GM21619 (cell line): ENCODE results near the gene NEDD4L.

ENCODE experiments used
- ATAC-seq: cut with Tn5 transposase; IDR thresholded peaks from one replicate; pipeline ENCODE4 v1.9.1; 2021; ENCODE audit not compliant: unreplicated experiment

Gene NEDD4L

DNA sequence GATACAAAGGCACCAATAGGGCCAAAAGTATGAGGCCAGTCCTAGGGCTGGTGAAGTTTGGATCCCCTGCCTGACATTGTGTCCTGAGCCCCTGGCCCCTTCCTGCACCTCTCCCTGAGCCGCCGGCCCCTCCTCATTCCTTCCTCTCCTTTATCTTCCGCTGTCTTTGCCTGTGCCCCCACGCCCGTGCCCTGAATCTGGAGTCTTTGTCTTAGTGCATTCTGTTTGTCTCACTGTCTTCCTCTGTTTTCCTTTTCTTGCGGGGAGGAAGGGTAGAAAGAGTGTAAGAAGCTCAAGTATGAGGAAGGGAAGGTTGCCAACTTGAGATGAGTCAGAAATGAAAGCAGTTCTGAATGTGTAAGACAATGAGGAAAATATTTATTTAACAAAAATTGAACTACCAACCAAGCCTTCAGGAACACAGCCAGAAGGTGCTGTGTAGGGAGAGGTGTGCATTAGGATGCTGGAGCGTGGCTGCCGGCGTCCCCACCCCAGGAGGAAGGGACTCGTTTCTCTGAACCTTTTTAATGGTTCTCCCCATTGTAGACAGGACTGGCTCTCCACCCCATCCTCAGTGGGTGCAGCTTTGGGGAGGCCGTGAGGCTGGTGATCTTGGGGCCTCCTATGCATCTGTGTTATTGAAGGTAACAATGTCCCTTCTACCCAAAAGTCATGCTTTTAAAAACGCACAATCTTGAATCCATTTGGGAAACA is 133.1 kb downstream of the NEDD4L start:
- no peak for ATAC-seq

- ATAC-seq = no peak
Measured at GRCh38 chr18:58177896-58178470, 134.0 kb downstream of the NEDD4L start.

DNA sequence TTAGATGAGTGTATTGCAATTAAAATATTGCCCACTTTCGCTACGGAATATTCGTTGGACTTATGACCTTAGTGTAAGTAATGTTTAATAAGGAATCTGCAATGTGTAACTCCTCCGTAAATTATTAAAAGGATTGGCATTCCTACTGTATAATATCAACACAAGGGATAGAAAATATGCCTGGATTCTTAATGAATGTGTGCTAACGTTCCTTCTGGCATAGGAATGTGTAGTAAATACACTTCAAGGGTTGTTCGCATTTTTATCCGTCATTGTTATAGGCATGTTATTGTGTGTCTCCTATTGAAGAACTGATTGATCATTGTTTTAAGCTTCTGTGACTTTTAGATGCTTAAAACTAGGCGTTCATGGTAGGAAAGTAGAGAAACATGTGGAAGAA is 134.5 kb downstream of the NEDD4L start:
- no peak for ATAC-seq

DNA sequence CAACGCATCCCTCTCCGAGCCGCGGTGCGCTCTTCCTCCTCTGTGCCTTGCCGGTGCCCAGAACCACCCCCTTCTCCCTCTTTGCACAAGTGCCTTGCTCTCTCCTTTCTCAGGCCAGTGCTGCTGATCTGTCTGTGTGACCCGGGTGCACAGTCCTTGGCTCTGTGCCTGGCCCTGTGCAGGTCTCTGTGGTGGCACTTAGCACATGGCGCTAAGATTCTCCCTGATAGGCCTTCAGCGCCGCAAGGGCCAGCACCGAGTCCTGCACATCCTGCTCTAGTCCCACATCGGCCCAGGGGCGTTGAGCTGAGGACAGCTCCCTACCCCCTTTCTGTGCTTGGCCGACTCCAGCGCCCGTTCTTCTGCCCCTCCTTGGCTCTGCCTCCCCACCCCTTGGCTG is 136.1 kb downstream of the NEDD4L start:
- no peak for ATAC-seq

DNA sequence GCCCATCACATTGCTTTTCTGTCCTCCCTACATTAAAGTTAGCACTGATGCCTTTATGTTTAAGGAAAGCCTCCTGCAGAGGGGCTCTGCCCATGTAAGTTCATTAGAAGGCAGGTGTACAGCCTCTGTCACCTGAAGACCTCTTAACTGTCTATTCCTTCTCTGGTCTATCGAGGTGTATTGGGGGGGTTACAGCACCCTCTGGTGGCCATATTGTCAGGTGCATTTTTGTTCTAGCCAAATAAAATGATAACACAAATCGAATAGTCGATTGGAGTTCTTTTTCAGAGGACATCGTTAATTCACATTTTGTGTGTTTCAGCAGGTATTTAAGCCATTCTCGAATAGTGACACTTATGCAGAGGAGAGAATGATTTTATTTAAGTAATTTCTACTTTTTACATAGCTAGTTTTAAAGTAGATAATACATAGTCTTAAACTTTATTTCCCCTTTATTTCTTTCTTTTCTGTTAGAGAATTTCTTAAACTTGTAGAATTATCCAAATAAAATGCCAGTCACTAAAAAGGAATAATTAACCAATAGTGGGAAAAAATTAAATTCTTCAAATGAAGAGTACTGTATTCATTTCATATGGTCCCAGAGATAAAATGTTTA is 136.8 kb downstream of the NEDD4L start:
- ATAC-seq = no peak

- no peak for ATAC-seq
Measured at GRCh38 chr18:58181988-58182387, 138.0 kb downstream of the NEDD4L start.

GRCh38 chr18:58183226-58183625 is 139.2 kb downstream of the NEDD4L start:
- ATAC-seq = no peak

DNA sequence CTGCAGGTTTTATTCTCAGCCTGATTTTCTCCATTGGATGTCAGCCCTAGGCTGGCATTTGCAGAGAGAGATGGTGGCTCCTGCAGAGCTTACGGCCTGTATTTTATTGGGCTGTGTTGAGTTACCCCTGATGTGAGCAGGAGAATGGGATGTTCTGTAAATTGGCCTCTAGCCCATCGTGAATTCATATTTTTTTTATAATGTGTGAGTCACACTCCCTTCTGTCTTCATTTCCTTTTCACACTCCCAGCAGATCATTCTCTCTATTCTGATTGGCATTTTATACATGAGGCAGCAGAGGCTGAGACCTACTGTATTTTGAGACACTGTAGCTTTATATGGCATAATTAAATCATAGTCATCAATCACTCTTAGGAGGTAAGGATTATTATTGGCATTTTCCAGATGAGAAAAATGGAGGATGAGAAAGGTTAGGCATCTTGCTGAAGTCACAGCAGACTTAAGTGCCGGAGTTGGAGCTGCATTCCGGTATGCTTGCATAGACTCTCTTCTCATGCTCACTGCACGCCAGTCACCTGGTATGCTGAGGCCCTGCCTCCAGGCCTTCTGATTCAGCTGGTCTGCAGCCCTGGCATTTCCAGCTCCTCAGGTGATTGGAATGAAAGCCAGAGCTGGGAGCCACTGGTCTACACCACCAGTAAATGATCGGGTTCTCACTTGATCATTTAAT is 142.4 kb downstream of the NEDD4L start:
- no peak for ATAC-seq

DNA sequence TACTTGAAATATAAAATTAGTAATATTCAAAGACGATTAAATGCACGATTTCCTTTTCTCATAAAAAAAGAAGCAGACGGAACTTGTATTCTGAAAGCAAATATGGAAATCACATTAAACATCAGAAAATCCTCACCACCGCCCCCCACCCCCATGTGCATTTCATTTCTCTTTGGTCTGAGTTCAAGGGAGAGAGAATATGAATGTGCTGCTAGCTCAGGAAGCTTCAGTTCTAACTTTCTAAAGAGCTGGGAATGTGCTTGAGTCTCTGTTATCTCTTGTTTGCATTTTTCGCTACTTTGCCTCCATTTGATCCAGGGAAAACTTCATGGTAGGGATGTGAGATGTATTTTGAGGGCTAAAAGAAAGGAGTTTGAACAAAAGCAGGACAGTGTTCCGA is 143.6 kb downstream of the NEDD4L start:
- ATAC-seq = no peak

- ATAC-seq = no peak
Measured at GRCh38 chr18:58188996-58189395, 145.0 kb downstream of the NEDD4L start.

DNA sequence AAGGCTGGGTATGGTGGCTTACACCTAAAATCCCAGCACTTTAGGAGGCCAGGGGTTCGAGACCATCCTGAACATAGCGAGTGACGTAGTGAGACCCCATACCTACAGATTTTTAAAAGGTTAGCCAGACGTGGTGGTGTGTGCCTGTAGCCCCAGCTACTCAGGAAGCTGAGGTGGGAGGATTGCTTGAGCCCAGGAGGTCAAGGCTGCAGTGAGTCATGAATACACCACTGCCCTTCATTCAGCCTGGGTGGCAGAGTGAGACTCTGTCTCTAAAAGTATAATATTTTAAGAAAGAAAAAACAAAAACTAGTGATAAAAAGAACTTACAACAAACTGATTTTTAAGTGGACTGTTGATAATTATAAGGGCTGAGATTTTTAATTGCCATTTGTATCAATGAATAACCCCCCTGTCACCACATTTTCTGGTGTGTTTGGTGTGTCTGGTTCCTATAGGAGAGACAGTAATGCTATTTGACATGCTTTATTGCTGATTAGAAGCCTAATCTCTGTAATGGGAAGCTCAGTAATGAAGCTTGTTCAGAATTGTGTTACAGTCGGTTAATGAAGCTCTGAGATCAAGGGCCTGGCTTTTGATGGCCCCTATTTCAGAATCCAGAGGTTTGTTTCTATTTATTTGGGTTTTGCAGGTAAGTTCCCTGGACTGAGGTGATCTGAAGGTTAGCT is 147.0 kb downstream of the NEDD4L start:
- ATAC-seq = no peak

DNA sequence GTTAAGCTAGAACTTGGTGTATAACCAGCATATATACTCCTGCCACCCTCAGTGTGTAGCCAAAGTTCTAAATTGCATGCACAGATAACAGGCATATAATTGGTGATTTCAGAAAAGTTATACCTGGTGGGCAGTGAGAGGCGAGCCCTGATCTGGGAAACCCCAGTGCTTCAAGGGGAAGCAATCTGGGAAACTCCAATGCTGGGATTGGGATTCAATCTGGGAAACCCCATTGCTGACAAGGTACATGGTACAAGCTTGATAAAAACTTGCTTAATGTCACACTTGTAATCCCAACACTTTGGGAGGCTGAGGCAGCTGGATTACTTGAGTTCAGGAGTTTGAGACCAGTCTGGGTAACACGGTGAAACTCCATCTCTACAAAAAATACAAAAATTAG is 147.6 kb downstream of the NEDD4L start:
- ATAC-seq = no peak

DNA sequence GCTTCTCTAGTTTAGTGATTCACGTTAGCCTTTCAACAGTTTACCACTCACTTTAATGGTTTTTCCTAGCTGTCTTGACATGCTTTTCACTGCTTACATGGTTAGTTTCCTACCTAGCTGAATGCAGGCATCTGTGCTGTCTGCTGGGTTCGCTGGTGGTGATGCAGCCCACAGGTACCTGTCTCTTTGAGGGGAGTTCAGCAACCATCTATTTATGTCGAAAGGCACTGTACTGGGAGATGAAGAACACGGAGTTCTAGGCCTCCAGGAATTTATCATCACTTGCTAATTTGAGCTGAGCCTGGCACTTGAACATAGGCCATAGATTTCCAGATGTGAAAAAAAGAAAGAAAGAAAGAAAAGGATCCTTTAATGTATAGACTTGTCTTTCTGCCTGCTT is 148.5 kb downstream of the NEDD4L start:
- ATAC-seq = no peak

- no peak for ATAC-seq
Measured at GRCh38 chr18:58194028-58194427, 150.0 kb downstream of the NEDD4L start.

GRCh38 chr18:58195278-58195765 is 151.3 kb downstream of the NEDD4L start:
- ATAC-seq = peak; percentile 55

- ATAC-seq = no peak
Measured at GRCh38 chr18:58196164-58196563, 152.1 kb downstream of the NEDD4L start.

- ATAC-seq = no peak
Measured at GRCh38 chr18:58196881-58197872, 153.2 kb downstream of the NEDD4L start.

DNA sequence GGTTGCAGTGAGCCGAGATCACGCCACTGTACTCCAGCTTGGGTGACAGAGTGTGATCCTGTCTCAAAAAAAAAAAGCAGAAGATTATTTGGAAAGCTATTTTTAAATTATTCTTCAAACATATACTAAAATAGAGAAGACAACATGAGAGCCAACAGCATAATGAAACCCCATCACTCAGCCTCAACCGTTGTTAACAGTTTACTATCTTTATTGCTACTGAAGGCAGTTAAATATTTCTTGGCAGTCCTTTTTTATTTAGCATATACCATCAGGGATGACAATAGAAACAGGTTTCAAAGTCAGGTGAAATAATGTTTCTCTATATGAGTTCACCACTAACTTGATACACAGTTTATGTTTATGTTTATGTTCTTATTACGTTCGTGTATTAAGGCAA is 157.2 kb downstream of the NEDD4L start:
- no peak for ATAC-seq

GRCh38 chr18:58201733-58202730 is 158.0 kb downstream of the NEDD4L start:
- no peak for ATAC-seq
